ENCODE measurements around the gene VKORC1L1. TPM values are rescaled to one million over a fixed set of nuclear protein-coding genes. Genes with fewer than 3 reads are reported as not detected.

Gene VKORC1L1
- total RNA-seq, 4 donors from 2014 or later: 5.0 to 11.0 (median 9.4) TPM

DNA sequence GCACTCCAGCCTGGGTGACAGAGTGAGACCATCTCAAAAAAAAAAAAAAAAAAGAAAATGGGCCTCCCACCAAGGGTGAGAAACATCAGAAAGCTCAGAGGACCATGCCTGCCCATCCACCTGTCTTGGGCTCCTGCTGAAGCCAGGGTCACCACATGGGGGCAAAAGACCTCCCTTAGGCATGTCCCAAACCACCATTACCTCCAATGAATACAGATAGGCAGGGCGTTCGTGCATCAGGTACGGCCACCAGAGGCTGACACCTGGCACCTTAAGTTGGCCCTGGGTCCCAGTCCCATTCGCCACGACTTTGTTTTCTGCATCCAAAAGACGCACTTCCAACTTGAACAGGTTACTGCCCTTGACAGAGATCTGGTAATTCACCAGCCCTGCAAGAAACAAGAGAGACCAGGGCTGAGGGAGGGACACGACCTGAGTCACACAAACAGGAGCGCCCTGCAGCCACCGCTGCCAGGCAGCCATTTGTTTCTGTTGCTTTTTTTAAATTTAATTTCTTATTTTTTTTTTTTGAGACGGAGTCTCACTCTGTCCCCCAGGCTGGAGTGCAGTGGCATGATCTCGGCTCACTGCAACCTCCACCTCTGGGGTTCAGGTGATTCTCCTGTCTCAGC, 103.1 kb downstream of the VKORC1L1 start:
- Histone ChIP-seq H3K9me3 (no peaks in the 10 kb centered on the region), H3K4me1 (peaks cover 0 to 9% (median 0%) of the 10 kb centered on the region in 4 donors), H3K36me3 (peaks cover 0 to 65% (median 0%) of the 10 kb centered on the region in 3 donors), H3K27ac (no peak overlapping the region), H3K27me3 (no peaks in the 10 kb centered on the region), H3K4me3 (no peak overlapping the region)
- DNase-seq: peak in 1 of 3 donors; percentile 25
- TF ChIP-seq, protein P1, sequence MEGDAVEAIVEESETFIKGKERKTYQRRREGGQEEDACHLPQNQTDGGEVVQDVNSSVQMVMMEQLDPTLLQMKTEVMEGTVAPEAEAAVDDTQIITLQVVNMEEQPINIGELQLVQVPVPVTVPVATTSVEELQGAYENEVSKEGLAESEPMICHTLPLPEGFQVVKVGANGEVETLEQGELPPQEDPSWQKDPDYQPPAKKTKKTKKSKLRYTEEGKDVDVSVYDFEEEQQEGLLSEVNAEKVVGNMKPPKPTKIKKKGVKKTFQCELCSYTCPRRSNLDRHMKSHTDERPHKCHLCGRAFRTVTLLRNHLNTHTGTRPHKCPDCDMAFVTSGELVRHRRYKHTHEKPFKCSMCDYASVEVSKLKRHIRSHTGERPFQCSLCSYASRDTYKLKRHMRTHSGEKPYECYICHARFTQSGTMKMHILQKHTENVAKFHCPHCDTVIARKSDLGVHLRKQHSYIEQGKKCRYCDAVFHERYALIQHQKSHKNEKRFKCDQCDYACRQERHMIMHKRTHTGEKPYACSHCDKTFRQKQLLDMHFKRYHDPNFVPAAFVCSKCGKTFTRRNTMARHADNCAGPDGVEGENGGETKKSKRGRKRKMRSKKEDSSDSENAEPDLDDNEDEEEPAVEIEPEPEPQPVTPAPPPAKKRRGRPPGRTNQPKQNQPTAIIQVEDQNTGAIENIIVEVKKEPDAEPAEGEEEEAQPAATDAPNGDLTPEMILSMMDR (IDR thresholded peaks at IDR 0.05): no peak
- TF ChIP-seq POLR2A (IDR thresholded peaks at IDR 0.05): no peak

DNA sequence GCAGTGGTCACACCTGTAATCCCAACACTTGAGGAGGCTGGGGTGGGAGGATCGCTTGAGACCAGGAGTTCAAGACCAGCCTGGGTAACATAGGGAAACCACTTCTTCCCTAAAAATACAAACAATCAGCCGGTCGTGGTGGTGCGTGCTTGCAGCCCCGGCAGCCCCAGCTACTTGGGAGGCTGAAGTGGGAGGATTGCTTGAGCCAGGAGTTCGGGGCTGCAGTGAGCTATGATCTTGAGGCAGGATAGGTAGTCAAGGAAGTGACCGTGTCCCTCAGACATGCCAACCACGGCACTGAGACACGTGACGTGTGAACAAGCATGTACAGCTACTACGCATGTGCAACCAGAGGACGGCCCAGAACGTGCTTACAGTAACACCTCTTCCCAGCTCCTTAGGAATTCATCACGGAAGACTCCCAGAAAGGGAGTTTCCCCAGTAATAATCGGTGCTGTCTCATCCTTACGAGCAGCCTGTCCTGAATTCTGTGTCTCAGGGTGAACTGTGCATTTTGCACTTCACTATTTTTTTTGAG, 103.9 kb downstream of the VKORC1L1 start:
- DNase-seq: peak in 1 of 3 donors; percentile 37
- Histone ChIP-seq H3K27me3 (no peaks in the 10 kb centered on the region), H3K9me3 (no peaks in the 10 kb centered on the region), H3K4me3 (no peak overlapping the region), H3K36me3 (peaks cover 0 to 57% (median 0%) of the 10 kb centered on the region in 3 donors), H3K4me1 (peaks cover 0 to 10% (median 0%) of the 10 kb centered on the region in 4 donors), H3K27ac (no peak overlapping the region)
- TF ChIP-seq, protein P1 (IDR thresholded peaks at IDR 0.05): no peak
- no peak for TF ChIP-seq POLR2A (IDR thresholded peaks at IDR 0.05)

DNA sequence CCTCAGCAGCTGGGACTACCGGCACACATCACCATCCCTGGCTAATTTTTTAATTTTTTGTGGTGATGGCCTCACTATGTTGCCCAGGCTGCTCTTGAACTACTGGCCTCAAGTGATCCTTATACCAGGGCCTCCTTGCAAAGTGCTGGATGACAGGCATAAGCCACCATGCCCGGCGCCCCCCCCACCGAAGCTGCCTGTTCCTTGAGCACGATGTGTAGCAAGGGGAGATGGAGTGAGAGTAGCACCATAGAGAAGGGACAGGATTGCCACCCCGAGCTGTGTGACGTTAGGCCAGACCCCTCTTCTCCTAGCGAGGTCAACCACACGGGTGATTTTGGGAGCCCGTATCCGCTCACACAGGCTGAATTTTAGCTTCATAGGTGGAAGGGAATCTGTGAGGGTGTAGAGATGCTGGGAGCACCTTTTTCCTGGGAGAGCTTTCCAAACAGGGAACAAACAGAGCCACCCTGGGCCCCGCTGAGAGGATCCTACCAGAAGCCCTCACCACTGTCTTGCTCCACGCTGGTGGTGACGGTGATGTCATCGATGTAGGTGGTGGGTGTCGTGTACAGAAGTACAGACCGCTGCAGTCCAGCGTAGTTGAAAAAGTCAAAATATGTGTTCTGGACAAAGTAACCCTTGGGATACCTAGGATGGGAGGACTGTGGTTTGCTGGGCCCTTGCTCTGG, 106.2 kb downstream of the VKORC1L1 start:
- H3K27me3 ChIP-seq: no peaks in the 10 kb centered on the region
- no peaks in the 10 kb centered on the region for H3K9me3 ChIP-seq
- H3K4me3 ChIP-seq: no peak overlapping the region
- peaks cover 0 to 34% (median 0%) of the 10 kb centered on the region in 3 donors for H3K36me3 ChIP-seq
- peak in 1 of 3 donors; percentile 41 for DNase-seq
- no peak overlapping the region for H3K27ac ChIP-seq
- peaks cover 0 to 10% (median 2%) of the 10 kb centered on the region in 4 donors for H3K4me1 ChIP-seq
- TF ChIP-seq, protein P1 (IDR thresholded peaks at IDR 0.05): no peak
- no peak for TF ChIP-seq POLR2A (IDR thresholded peaks at IDR 0.05)

DNA sequence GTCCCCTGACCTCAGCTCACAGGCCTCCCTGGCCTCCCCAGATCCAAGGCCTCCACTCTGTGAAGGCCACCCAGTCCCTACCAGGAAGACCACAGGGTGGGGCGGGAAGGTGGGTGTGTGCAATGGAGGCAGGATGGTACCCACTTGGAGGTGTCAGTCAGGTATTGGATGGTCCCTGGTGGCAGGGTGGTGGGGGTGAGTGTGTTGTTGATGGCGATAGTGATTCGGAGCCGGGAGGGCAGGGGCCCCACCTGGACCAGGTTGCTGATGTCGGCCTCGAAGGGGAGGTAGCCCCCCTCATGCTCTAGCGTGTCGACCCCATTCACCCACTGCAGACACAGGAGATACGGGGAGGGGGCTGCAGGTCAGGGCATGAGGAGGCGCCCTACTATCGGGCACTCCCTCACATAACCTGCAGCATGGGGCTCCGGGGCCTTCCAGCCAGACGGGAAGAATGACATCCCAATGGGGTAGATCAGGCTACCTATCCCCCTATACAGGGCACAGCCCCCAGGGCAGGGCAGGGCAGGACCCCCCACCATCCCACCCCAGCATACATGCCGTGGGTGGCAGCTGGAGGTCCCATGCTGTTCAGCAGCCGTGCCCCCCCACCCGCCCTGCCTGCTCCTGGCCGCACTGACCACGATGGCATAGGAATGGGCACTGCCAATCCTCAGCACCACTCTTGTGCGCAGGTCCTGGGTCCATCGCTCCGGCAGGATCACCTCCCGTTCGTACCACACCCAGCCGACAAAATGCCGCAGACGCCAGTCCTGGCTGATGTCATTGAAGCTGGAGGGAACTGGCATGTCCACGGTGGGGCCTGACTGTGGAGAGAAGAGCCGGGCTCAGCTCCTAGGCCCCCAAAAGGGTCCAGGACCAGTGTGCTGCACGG, 107.0 kb downstream of the VKORC1L1 start:
- H3K36me3 ChIP-seq: peaks cover 0 to 26% (median 0%) of the 10 kb centered on the region in 3 donors
- H3K27me3 ChIP-seq: no peaks in the 10 kb centered on the region
- TF ChIP-seq, protein P1 (IDR thresholded peaks at IDR 0.05): no peak
- no peak for TF ChIP-seq POLR2A (IDR thresholded peaks at IDR 0.05)
- peaks cover 0 to 10% (median 2%) of the 10 kb centered on the region in 4 donors for H3K4me1 ChIP-seq
- DNase-seq: peak in 1 of 3 donors; percentile 45
- peak overlapping the region in 1 of 4 donors; percentile 85 for H3K4me3 ChIP-seq
- H3K9me3 ChIP-seq: no peaks in the 10 kb centered on the region
- H3K27ac ChIP-seq: peak overlapping the region; percentile 51 to 85 (median 69)

All from Peyer's patch (tissue), 4 donors.